HCT116 (cell line): ENCODE results near the gene RNF31.

Experiments used
- EZH2 ChIP-seq: fragments of 200-600 bp; sonication (generic); IDR thresholded peaks from 2 replicates; pipeline ENCODE4 v1.6.1; 2017; ENCODE audit warnings: antibody characterized with exemption, mixed run types
- TF ChIP-seq, protein P1 (sequence below), 3 experiments: fragments of 200-600 bp in 1 of 3; sonication (generic) in 1 of 3; IDR thresholded peaks in 2 of 3; conservative IDR thresholded peaks in 1 of 3; 2 replicates each; pipeline ENCODE4 v1.5.1; 2012 to 2017; ENCODE audit warnings: low read depth in 2 of 3, low read length in 2 of 3, antibody characterized with exemption in 1 of 3, borderline replicate concordance in 1 of 3, control low read depth in 1 of 3, mild to moderate bottlenecking in 1 of 3, mixed read lengths in 1 of 3, mixed run types in 1 of 3, moderate library complexity in 1 of 3; ENCODE audit not compliant: insufficient read depth in 1 of 3

DNA sequence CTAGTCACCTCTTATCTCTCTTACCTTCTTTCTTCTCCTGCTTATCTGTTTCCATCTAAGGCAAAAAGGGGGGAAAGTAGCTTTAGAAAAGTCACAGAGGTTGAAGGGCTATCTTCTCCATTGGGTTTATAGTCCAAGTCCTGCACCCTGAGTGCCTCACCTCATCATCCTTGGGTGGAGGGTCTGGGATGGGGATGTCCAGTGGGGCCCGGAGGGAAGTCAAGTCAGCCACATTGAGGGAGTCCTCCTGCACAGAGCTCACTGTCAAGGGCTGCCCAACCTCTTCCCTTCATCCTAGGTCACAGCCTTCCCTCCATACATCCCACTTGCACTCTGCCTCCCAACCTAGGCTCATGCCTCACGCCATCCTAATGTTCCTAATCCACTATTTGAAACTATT, 2.1 kb upstream of the RNF31 start:
- TF ChIP-seq, protein P1, sequence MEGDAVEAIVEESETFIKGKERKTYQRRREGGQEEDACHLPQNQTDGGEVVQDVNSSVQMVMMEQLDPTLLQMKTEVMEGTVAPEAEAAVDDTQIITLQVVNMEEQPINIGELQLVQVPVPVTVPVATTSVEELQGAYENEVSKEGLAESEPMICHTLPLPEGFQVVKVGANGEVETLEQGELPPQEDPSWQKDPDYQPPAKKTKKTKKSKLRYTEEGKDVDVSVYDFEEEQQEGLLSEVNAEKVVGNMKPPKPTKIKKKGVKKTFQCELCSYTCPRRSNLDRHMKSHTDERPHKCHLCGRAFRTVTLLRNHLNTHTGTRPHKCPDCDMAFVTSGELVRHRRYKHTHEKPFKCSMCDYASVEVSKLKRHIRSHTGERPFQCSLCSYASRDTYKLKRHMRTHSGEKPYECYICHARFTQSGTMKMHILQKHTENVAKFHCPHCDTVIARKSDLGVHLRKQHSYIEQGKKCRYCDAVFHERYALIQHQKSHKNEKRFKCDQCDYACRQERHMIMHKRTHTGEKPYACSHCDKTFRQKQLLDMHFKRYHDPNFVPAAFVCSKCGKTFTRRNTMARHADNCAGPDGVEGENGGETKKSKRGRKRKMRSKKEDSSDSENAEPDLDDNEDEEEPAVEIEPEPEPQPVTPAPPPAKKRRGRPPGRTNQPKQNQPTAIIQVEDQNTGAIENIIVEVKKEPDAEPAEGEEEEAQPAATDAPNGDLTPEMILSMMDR (IDR thresholded peaks at IDR 0.05 in 2 of 3, conservative IDR thresholded peaks at IDR 0.05 in 1 of 3; ENCODE audit: borderline replicate concordance in 1 of 3, insufficient read depth in 1 of 3, low read depth in 2 of 3, low read length in 2 of 3) = no peak
- TF ChIP-seq EZH2 = no peak
